PC-3 (cell line): ENCODE measurements around the gene ZP1. TPM values are rescaled to one million over a fixed set of nuclear protein-coding genes. Genes with fewer than 3 reads are reported as not detected.

Experiments used
- ATAC-seq: fragments of 200-7000 bp; cut with Tn5 transposase; 2 replicates; pipeline ENCODE4 v1.9.1; 2020; ENCODE audit warnings: mild to moderate bottlenecking, moderate library complexity
- BruUV-seq: library from RNA; stranded (reverse); fragments of 400-500 nt; replicated peaks from 2 replicates; lab custom pipeline; 2021; lab: Mats Ljungman, UMichigan
- CTCF ChIA-PET: fragments of 300-600 bp; sonication (Branson Sonifier 250); formaldehyde crosslinking; loops from one replicate; lab custom pipeline; 2022; ENCODE audit warnings: antibody characterized with exemption; lab: Charles Lee
- POLR2A ChIA-PET: fragments of 300-600 bp; sonication (Branson Sonifier 250); formaldehyde crosslinking; loops from one replicate; lab custom pipeline; 2022; ENCODE audit warnings: antibody characterized with exemption; ENCODE audit not compliant: unreplicated experiment; lab: Charles Lee
- DNase-seq: peaks from one replicate; pipeline ENCODE4 v3.0.0-alpha.2; 2015
- H2AFZ ChIP-seq: fragments of 300-600 bp; sonication (generic); 2 replicates; pipeline ENCODE4 v1.6.0; 2016; ENCODE audit warnings: antibody characterized with exemption, low read length
- H3F3A ChIP-seq: fragments of 300-600 bp; sonication (generic); one replicate; pipeline ENCODE4 v1.6.0; 2017; ENCODE audit warnings: antibody characterized with exemption, low read length, control low read depth, mild to moderate bottlenecking; ENCODE audit not compliant: unreplicated experiment
- H3K27ac ChIP-seq: fragments of 300-600 bp; sonication (generic); 2 replicates; pipeline ENCODE4 v1.5.1; 2016; ENCODE audit warnings: mild to moderate bottlenecking, low read length
- H3K27me3 ChIP-seq: fragments of 300-600 bp; sonication (generic); 2 replicates; pipeline ENCODE4 v1.6.1; 2016; ENCODE audit warnings: low read length, mixed read lengths
- H3K36me3 ChIP-seq: fragments of 300-600 bp; sonication (generic); 2 replicates; pipeline ENCODE4 v1.6.1; 2016; ENCODE audit warnings: low read depth, mixed run types, low read length, mixed read lengths
- H3K4me1 ChIP-seq: fragments of 300-600 bp; sonication (generic); 2 replicates; pipeline ENCODE4 v1.5.1; 2016; ENCODE audit warnings: low read length; ENCODE audit not compliant: insufficient read depth
- H3K4me2 ChIP-seq: fragments of 300-600 bp; sonication (generic); 2 replicates; pipeline ENCODE4 v1.6.0; 2016; ENCODE audit warnings: low read length
- H3K4me3 ChIP-seq: fragments of 300-600 bp; sonication (generic); 2 replicates; pipeline ENCODE4 v1.5.1; 2016; ENCODE audit warnings: mild to moderate bottlenecking, low read length, mixed read lengths
- H3K79me2 ChIP-seq: fragments of 300-600 bp; sonication (generic); 2 replicates; pipeline ENCODE4 v1.6.1; 2017; ENCODE audit warnings: low read length, mixed read lengths
- H3K9ac ChIP-seq: fragments of 300-600 bp; sonication (generic); 2 replicates; pipeline ENCODE4 v1.6.0; 2016; ENCODE audit warnings: mild to moderate bottlenecking, low read length
- H3K9me2 ChIP-seq: fragments of 300-600 bp; sonication (generic); replicated peaks from 2 replicates; pipeline ENCODE4 v1.6.1; 2016; ENCODE audit warnings: mixed run types, low read length, mixed read lengths
- H3K9me3 ChIP-seq: fragments of 300-600 bp; sonication (generic); 2 replicates; pipeline ENCODE4 v1.6.1; 2016; ENCODE audit warnings: low read length, mixed read lengths
- H4K20me1 ChIP-seq: fragments of 300-600 bp; sonication (generic); 2 replicates; pipeline ENCODE4 v1.6.1; 2016; ENCODE audit warnings: low read length, mixed read lengths
- CTCF ChIP-seq: fragments of 300-600 bp; sonication (generic); conservative IDR thresholded peaks from 2 replicates; pipeline ENCODE4 v1.5.1; 2017; ENCODE audit warnings: antibody characterized with exemption, low read depth, mild to moderate bottlenecking, low read length
- EZH2 ChIP-seq: fragments of 300-600 bp; sonication (generic); IDR thresholded peaks from one replicate; pipeline ENCODE4 v1.6.1; 2017; ENCODE audit warnings: antibody characterized with exemption, mild to moderate bottlenecking, low read length; ENCODE audit not compliant: unreplicated experiment
- EZH2phosphoT487 ChIP-seq: fragments of 300-600 bp; sonication (generic); IDR thresholded peaks from 2 replicates; pipeline ENCODE4 v1.6.1; 2018; ENCODE audit warnings: mild to moderate bottlenecking, antibody characterized with exemption, low read length, borderline replicate concordance
- intact Hi-C: fragments of 100-400 bp; cut with micrococcal nuclease; formaldehyde crosslinking; loops from 2 replicates; pipeline ENCODE4 v1.9.0; 2023
- total RNA-seq: library from RNA; depleted of rRNA; stranded (reverse); fragments of >200 nt; gene quantifications from 2 replicates; pipeline ENCODE4 v1.2.3, GENCODE V29; 2014

The ZP1 gene
- total RNA-seq, 1 experiment from 2014 or later = not detected

- no peaks in the 10 kb centered on the region for H3F3A ChIP-seq
- H3K4me2 ChIP-seq = peak overlapping the region; percentile 96
- H3K9ac ChIP-seq = peak overlapping the region; percentile 96
- peaks cover 32% of the 10 kb centered on the region for H4K20me1 ChIP-seq
- H3K4me3 ChIP-seq = peak overlapping the region; percentile 85
- peak; percentile 86 for DNase-seq
- H3K27ac ChIP-seq = peak overlapping the region; percentile 81
- intact Hi-C loops = no loop called here
- H3K9me3 ChIP-seq = no peaks in the 10 kb centered on the region
- ChIA-PET POLR2A (no interaction called here), CTCF (interaction anchor here (0.6 kb wide), 1 partner anchor 1156 kb away, joined by 4 read pairs; no protein-coding TSS in a partner anchor)
- peaks cover 43% of the 10 kb centered on the region for H3K79me2 ChIP-seq
- H3K27me3 ChIP-seq = no peaks in the 10 kb centered on the region
- peaks cover 36% of the 10 kb centered on the region for H3K36me3 ChIP-seq
- no peaks in the 10 kb centered on the region for H3K9me2 ChIP-seq
- peak overlapping the region; percentile 27; the same call in 1 of the 2 replicates for H2AFZ ChIP-seq
- peaks cover 19% of the 10 kb centered on the region for H3K4me1 ChIP-seq
- BruUV-seq = TSS peak; percentile 48
- TF ChIP-seq EZH2 (no peak), CTCF (no peak)
- peak; percentile 61 for ATAC-seq
These were observed 38.3 kb downstream of the ZP1 start for GRCh38 chr11:60905551-60906113.

GRCh38 chr11:60906132-60906972, 39.0 kb downstream of the ZP1 start, which contains the start of gene PRPF19:
PRPF19 (minus strand) TSS chr11:60906585; CDS start chr11:60906382, 203 bp downstream.
- intact Hi-C loops = no loop called here

More at GRCh38 chr11:60906132-60906972, 39.0 kb downstream of the ZP1 start, which contains the start of gene PRPF19:
- peak within 1 kb of the TSS; percentile 81 for H3K27ac ChIP-seq
- TF ChIP-seq EZH2 (no peak), CTCF (no peak), EZH2phosphoT487 (no peak)
- ChIA-PET POLR2A (no interaction called here), CTCF (interaction anchor here (0.6 kb wide), 1 partner anchor 1155 kb away, joined by 4 read pairs; no protein-coding TSS in a partner anchor)
- peak within 1 kb of the TSS; percentile 85 for H3K4me3 ChIP-seq
- H3K79me2 ChIP-seq = peaks cover 43% of the 10 kb centered on the region
- H3K4me1 ChIP-seq = peaks cover 19% of the 10 kb centered on the region
- H4K20me1 ChIP-seq = peaks cover 32% of the 10 kb centered on the region
- peaks cover 30% of the 10 kb centered on the region for H3K36me3 ChIP-seq
- H3F3A ChIP-seq = no peaks in the 10 kb centered on the region
- H2AFZ ChIP-seq = peak within 1 kb of the TSS; percentile 86
- ATAC-seq (peak; percentile 95), DNase-seq (peak; percentile 100)
- H3K9me3 ChIP-seq = no peaks in the 10 kb centered on the region
- H3K4me2 ChIP-seq = peak within 1 kb of the TSS; percentile 96
- no peaks in the 10 kb centered on the region for H3K27me3 ChIP-seq
- no peaks in the 10 kb centered on the region for H3K9me2 ChIP-seq
- no TSS peak for BruUV-seq
- peak within 1 kb of the TSS; percentile 96 for H3K9ac ChIP-seq
